Tibial nerve (tissue), 4 donors: ENCODE data around the gene MYO9B. TPM values are rescaled to one million over a fixed set of nuclear protein-coding genes. Genes with fewer than 3 reads are reported as not detected.
"Not testable (repeated sequence)": the region's sequence is repeated elsewhere in the genome, so short reads cannot be mapped to it uniquely, and the experiment has no call there.

Source experiments
- DNase-seq, 2 donors: peaks; one replicate each; pipeline ENCODE4 v3.0.0-alpha.2; 2019; ENCODE audit warnings: low spot score in 2 of 2
- H3K27ac ChIP-seq, 4 donors: fragments of 200-600 bp; sonication (generic) in 3 of 4; one replicate each; pipeline ENCODE4 v1.5.1; 2017 to 2019; ENCODE audit warnings: mild to moderate bottlenecking in 1 of 4
- H3K27me3 ChIP-seq, 2 donors: fragments of 200-600 bp; sonication (generic) in 1 of 2; one replicate each; pipeline versions ENCODE4 v1.5.1 to v1.6.0; 2017 to 2019
- H3K36me3 ChIP-seq, 3 donors: fragments of 200-600 bp; sonication (generic); one replicate each; pipeline ENCODE4 v1.5.1; 2018 to 2019
- H3K4me1 ChIP-seq, 4 donors: fragments of 200-600 bp; sonication (generic) in 3 of 4; one replicate each; pipeline ENCODE4 v1.5.1; 2017 to 2019
- H3K4me3 ChIP-seq, 4 donors: fragments of 200-600 bp; sonication (generic) in 3 of 4; one replicate each; pipeline ENCODE4 v1.5.1; 2017 to 2019; ENCODE audit warnings: mild to moderate bottlenecking in 1 of 4, moderate library complexity in 1 of 4
- H3K9me3 ChIP-seq, 4 donors: fragments of 200-600 bp; sonication (generic) in 3 of 4; one replicate each; pipeline ENCODE4 v1.5.1; 2017 to 2019
- EP300 ChIP-seq, 2 donors: sonication (generic); formaldehyde crosslinking; IDR thresholded peaks; one replicate each; pipeline ENCODE4 v1.6.1; 2017; ENCODE audit warnings: antibody characterized with exemption in 2 of 2, mild to moderate bottlenecking in 1 of 2
- POLR2A ChIP-seq, 2 donors: fragments of 450-650 bp; IDR thresholded peaks; one replicate each; pipeline ENCODE4 v1.6.1; 2017; ENCODE audit warnings: antibody characterized with exemption in 2 of 2, mild to moderate bottlenecking in 2 of 2, moderate library complexity in 2 of 2
- WGBS, 2 donors: methylation state at CpG; one replicate each; pipeline ENCODE4 v1.1.5; 2018; 5-methylcytosine and 5-hydroxymethylcytosine counted together
- total RNA-seq, 4 donors: library from RNA; depleted of rRNA; stranded (reverse); fragments of >200 nt; gene quantifications; one replicate each; pipeline ENCODE4 v1.1.0, GENCODE V29; 2016
- TF ChIP-seq, protein P1 (sequence below), 5 experiments: fragments of 200-600 bp in 3 of 5; fragments of 450-650 bp in 2 of 5; sonication (generic) in 3 of 5; IDR thresholded peaks; one replicate each; pipeline ENCODE4 v1.5.1; 2016 to 2019; ENCODE audit warnings: antibody characterized with exemption in 5 of 5, mild to moderate bottlenecking in 3 of 5, moderate library complexity in 2 of 5

MYO9B gene
- total RNA-seq, 4 donors from 2014 or later, result 61.7 to 201 (median 115) TPM

DNA sequence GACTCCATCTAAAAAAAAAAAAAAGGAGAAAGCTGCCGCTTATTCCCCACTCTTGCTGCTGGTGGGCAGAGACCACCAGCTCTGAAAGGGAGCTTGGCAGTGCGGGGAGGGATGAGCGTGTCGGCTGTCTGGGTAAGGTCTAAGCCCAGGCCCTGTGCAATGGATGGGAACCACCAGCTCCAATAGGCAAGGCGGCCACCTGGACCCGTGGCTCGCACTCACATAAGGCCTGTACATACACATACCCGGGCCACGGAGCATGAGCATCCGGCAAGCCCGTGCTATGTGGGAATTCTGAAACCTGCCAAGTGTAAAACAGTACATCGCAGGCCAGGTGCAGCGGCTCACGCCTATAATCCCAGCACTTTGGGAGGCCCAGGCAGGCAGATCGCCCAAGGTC lies 83.0 kb downstream of the MYO9B start:
- Histone ChIP-seq H3K4me3 (no peak overlapping the region), H3K9me3 (peaks cover 0 to 3% (median 0%) of the 10 kb centered on the region in 4 donors), H3K36me3 (peaks cover 2 to 100% (median 35%) of the 10 kb centered on the region in 3 donors), H3K4me1 (peaks cover 0 to 3% (median 0%) of the 10 kb centered on the region in 4 donors), H3K27ac (no peak overlapping the region), H3K27me3 (no peaks in the 10 kb centered on the region)
- no peak for DNase-seq
- TF ChIP-seq, protein P1, sequence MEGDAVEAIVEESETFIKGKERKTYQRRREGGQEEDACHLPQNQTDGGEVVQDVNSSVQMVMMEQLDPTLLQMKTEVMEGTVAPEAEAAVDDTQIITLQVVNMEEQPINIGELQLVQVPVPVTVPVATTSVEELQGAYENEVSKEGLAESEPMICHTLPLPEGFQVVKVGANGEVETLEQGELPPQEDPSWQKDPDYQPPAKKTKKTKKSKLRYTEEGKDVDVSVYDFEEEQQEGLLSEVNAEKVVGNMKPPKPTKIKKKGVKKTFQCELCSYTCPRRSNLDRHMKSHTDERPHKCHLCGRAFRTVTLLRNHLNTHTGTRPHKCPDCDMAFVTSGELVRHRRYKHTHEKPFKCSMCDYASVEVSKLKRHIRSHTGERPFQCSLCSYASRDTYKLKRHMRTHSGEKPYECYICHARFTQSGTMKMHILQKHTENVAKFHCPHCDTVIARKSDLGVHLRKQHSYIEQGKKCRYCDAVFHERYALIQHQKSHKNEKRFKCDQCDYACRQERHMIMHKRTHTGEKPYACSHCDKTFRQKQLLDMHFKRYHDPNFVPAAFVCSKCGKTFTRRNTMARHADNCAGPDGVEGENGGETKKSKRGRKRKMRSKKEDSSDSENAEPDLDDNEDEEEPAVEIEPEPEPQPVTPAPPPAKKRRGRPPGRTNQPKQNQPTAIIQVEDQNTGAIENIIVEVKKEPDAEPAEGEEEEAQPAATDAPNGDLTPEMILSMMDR (IDR thresholded peaks at IDR 0.05), result no peak
- no peak for TF ChIP-seq POLR2A (IDR thresholded peaks at IDR 0.05)
- TF ChIP-seq EP300 (IDR thresholded peaks at IDR 0.05), result no peak
- WGBS, 2 donors, result 94 to 97% methylated on average over 14 to 15 of the region's 15 CpGs

DNA sequence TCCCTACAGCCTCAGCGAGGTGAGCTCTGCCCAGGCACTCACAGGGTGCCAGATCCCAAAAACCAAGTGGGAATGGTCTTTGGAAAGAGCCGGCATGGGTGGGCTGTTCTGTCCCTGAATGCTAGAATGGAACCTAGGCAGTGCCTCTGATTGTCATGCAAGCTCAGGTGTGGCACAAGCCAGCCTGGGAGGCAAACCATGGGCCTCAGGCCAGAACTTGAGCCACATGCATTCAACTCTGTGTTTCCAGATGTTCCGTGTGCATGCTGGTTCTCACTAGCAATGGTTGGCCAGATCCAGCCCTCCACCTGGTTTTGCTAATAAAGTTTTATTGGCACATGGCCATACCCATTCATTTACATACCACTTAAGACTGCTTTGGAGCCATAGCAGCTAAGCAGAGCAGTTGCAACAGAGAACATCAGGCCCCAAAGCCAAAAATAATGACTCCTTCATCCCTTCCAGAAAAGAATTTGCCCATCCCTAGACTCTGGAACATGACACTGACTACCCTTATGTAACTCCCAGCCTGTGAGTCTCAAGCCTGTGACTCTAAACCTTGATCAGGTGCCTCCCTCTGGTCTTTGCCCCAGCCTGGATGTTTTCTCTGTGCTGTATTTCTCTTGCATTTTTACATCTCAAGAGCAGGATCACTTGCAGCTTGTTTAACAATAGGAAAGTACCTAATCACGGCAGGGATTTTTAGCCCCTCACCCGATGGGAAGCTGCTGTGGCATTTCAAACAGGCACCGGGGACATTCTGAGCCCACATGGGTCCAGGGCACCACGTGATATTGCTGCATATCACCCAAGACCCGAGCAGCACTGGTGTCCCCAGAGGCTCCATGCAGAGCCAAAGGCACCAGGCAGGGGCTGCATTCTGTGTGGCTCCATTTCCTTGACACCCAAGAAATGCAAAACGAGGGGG lies 84.2 kb downstream of the MYO9B start:
- no peaks in the 10 kb centered on the region for H3K4me1 ChIP-seq
- no peak overlapping the region for H3K27ac ChIP-seq
- no peak for DNase-seq
- WGBS, 2 donors, result 62 to 69% methylated on average over 9 of the region's 9 CpGs
- peaks cover 0 to 5% (median 0%) of the 10 kb centered on the region in 4 donors for H3K9me3 ChIP-seq
- H3K4me3 ChIP-seq, result no peak overlapping the region
- H3K36me3 ChIP-seq, result peaks cover 2 to 100% (median 39%) of the 10 kb centered on the region in 3 donors
- no peak for TF ChIP-seq POLR2A (IDR thresholded peaks at IDR 0.05)
- TF ChIP-seq, protein P1 (IDR thresholded peaks at IDR 0.05), result no peak
- no peak for TF ChIP-seq EP300 (IDR thresholded peaks at IDR 0.05)
- no peaks in the 10 kb centered on the region for H3K27me3 ChIP-seq

DNA sequence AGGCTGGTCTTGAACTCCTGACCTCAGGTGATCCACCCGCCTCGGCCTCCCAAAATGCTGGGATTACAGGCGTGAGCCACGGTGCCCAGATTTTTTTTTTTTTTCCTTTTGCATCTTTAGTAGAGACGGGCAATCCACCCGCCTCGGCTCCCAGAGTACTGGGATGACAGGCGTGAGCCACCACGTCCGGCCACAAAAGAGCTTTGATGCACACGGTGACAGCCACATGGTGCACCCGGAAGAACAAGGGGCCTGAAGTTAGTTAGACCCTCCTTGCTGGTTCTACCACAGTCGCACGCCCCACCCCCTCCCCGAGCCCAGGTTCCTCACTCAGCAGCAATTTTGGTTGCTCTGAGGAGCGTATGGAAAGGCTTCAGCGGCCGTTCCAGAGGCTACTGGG lies 85.3 kb downstream of the MYO9B start:
- peaks cover 0 to 5% (median 0%) of the 10 kb centered on the region in 4 donors for H3K9me3 ChIP-seq

DNA sequence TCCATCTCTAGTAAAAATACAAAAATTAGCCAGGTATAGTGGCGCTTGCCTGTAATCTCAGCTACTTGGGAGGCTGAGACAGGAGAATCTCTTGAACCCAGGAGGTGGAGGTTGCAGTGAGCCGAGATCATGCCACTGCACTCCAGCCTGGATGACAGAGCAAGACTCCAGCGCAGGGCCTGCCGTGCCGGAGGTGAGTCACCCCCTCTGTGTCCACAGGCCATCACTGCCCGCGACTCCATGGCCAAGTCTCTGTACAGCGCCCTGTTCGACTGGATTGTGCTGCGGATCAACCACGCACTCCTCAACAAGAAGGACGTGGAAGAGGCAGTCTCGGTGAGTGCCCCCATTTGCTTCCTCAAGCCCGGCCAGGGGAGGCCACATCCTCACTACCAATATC lies 86.6 kb downstream of the MYO9B start:
- H3K36me3 ChIP-seq, result peaks cover 0 to 100% (median 42%) of the 10 kb centered on the region in 3 donors
- not testable (repeated sequence) for H3K4me3 ChIP-seq, H3K4me1 ChIP-seq, H3K27me3 ChIP-seq, DNase-seq, H3K27ac ChIP-seq, H3K9me3 ChIP-seq
- 94 to 98% methylated on average over 14 of the region's 14 CpGs for WGBS, 2 donors

More for the DNA sequence above, 85.3 kb downstream of the MYO9B start:
- TF ChIP-seq POLR2A (IDR thresholded peaks at IDR 0.05) (no peak), EP300 (IDR thresholded peaks at IDR 0.05) (no peak)
- TF ChIP-seq, protein P1 (IDR thresholded peaks at IDR 0.05), result no peak
- no peak overlapping the region for H3K27ac ChIP-seq
- no peaks in the 10 kb centered on the region for H3K4me1 ChIP-seq
- H3K4me3 ChIP-seq, result no peak overlapping the region
- no peak for DNase-seq
- peaks cover 0 to 100% (median 39%) of the 10 kb centered on the region in 3 donors for H3K36me3 ChIP-seq
- H3K27me3 ChIP-seq, result no peaks in the 10 kb centered on the region
- 94 to 95% methylated on average over 16 to 18 of the region's 18 CpGs for WGBS, 2 donors

DNA sequence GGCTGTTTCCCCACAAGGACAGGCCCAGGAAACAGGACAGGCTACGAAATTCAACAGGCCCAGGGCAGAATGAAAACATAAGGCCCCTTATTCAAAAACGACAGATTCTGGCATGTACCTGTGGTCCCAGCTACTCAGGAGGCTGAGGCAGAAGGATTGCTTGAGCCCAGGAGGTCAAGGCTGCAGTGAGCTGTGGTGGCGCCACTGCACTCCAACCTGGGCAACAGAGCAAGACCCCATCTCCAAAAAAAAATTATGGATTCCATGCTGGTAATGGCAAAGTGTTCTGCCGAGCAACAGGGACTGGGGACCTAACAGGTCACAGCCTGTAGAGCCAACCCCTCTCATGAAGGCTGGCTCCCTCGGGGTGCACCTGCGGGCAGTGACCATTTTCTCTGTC lies 87.0 kb downstream of the MYO9B start:
- no peak for DNase-seq
- no peak overlapping the region for H3K4me3 ChIP-seq
- H3K27me3 ChIP-seq, result no peaks in the 10 kb centered on the region
- peaks cover 0 to 5% (median 0%) of the 10 kb centered on the region in 4 donors for H3K9me3 ChIP-seq
- TF ChIP-seq EP300 (IDR thresholded peaks at IDR 0.05) (no peak), POLR2A (IDR thresholded peaks at IDR 0.05) (no peak)
- TF ChIP-seq, protein P1 (IDR thresholded peaks at IDR 0.05), result no peak
- no peak overlapping the region for H3K27ac ChIP-seq
- no peaks in the 10 kb centered on the region for H3K4me1 ChIP-seq
- WGBS, 2 donors, result 88 to 100% methylated on average over 3 to 6 of the region's 6 CpGs
- H3K36me3 ChIP-seq, result peaks cover 0 to 100% (median 42%) of the 10 kb centered on the region in 3 donors
